B cell (primary cell): ENCODE results near the gene MYO16.

ENCODE experiments used
- EZH2 ChIP-seq: IDR thresholded peaks from 2 replicates; pipeline ENCODE4 v1.6.1; 2012; ENCODE audit warnings: borderline replicate concordance, low read depth, mild to moderate bottlenecking, moderate library complexity, low read length; ENCODE audit not compliant: insufficient read depth, poor library complexity, severe bottlenecking
- TF ChIP-seq, protein P1 (sequence below): fragments of 200-600 bp; IDR thresholded peaks from one replicate; pipeline ENCODE4 v1.8.0; 2022; ENCODE audit warnings: antibody characterized with exemption, mild to moderate bottlenecking

DNA sequence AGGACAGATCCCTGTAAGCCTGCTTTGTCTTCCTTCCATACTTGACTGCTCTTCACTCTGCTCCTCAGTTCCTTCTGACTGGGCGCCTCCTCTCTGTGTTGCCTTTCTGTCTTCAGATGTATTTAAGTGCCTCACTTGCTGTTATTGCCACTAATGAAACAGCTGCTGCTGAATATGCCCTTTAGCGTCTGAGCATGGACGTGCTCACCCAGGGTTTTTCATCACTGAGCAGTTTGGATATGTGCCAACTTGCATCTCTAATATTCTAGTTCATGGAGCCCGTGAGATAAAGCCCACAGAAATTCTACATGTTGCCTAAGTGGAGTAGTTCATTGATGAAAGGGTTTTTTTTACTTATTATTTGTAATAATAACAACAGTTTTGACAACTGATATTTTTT is 198.2 kb downstream of the MYO16 start:
- TF ChIP-seq EZH2: no peak
- TF ChIP-seq, protein P1, sequence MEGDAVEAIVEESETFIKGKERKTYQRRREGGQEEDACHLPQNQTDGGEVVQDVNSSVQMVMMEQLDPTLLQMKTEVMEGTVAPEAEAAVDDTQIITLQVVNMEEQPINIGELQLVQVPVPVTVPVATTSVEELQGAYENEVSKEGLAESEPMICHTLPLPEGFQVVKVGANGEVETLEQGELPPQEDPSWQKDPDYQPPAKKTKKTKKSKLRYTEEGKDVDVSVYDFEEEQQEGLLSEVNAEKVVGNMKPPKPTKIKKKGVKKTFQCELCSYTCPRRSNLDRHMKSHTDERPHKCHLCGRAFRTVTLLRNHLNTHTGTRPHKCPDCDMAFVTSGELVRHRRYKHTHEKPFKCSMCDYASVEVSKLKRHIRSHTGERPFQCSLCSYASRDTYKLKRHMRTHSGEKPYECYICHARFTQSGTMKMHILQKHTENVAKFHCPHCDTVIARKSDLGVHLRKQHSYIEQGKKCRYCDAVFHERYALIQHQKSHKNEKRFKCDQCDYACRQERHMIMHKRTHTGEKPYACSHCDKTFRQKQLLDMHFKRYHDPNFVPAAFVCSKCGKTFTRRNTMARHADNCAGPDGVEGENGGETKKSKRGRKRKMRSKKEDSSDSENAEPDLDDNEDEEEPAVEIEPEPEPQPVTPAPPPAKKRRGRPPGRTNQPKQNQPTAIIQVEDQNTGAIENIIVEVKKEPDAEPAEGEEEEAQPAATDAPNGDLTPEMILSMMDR: no peak
